ENCODE measurements around the gene SIGLEC9. TPM values are rescaled to one million over a fixed set of nuclear protein-coding genes. Genes with fewer than 3 reads are reported as not detected.

SIGLEC9 gene
- total RNA-seq, 2 experiments from 2014 or later: 0.36 to 0.59 TPM

DNA sequence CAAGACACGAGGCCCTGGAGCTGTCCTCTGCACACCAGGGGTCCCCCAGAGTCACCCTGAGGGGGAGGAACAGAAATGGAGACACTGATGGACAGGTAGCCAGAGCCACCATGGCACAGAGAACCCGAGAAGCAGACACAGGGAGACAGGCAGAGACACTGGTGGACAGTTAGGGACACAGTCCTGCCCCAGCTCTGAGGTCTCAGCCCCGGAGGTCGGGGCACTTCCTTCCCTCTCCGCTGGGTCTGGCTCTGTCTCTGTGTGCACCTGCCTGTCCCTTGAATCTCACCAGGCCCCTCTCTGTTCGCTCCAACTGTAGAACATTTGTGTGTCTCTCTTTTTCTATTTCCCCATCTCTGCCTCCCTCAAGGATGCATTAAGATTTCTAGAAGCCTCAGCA lies 46.6 kb upstream of the SIGLEC9 start:
- Histone ChIP-seq H3K9me3 (ENCODE audit: control insufficient read depth in 1 of 2, insufficient read depth in 1 of 2, low read length in 2 of 2) (peaks cover 0 to 5% of the 10 kb centered on the region in 2 experiments), H3K4me3 (ENCODE audit: low read length) (no peak overlapping the region), H3K27ac (ENCODE audit: low read depth in 1 of 2, low read length in 2 of 2) (no peak overlapping the region), H3K4me1 (ENCODE audit: insufficient read depth, low read length) (no peaks in the 10 kb centered on the region), H3K36me3 (ENCODE audit: insufficient read depth, low read length) (no peaks in the 10 kb centered on the region), H3K27me3 (ENCODE audit: control insufficient read depth in 1 of 2, insufficient read depth in 2 of 2, low read length in 2 of 2) (no peaks in the 10 kb centered on the region)
- H3K9me3 Mint-ChIP-seq: peaks cover 4% of the 10 kb centered on the region
- H3K4me3 Mint-ChIP-seq: no peak overlapping the region
- no peak overlapping the region for H3K27ac Mint-ChIP-seq
- DNase-seq (no peak), ATAC-seq (ENCODE audit: poor library complexity) (no peak)
- H3K27me3 Mint-ChIP-seq: peaks cover 6% of the 10 kb centered on the region
- CTCF ChIA-PET: no interaction called here
- H3K4me1 Mint-ChIP-seq (ENCODE audit: low read depth): no peaks in the 10 kb centered on the region
- TF ChIP-seq, protein P1, sequence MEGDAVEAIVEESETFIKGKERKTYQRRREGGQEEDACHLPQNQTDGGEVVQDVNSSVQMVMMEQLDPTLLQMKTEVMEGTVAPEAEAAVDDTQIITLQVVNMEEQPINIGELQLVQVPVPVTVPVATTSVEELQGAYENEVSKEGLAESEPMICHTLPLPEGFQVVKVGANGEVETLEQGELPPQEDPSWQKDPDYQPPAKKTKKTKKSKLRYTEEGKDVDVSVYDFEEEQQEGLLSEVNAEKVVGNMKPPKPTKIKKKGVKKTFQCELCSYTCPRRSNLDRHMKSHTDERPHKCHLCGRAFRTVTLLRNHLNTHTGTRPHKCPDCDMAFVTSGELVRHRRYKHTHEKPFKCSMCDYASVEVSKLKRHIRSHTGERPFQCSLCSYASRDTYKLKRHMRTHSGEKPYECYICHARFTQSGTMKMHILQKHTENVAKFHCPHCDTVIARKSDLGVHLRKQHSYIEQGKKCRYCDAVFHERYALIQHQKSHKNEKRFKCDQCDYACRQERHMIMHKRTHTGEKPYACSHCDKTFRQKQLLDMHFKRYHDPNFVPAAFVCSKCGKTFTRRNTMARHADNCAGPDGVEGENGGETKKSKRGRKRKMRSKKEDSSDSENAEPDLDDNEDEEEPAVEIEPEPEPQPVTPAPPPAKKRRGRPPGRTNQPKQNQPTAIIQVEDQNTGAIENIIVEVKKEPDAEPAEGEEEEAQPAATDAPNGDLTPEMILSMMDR (IDR thresholded peaks at IDR 0.05): no peak
- H3K36me3 Mint-ChIP-seq (ENCODE audit: low read depth): no peaks in the 10 kb centered on the region
- POLR2A ChIA-PET: no interaction called here
- intact Hi-C loops (cut with DNase I, micrococcal nuclease): no loop called here

DNA sequence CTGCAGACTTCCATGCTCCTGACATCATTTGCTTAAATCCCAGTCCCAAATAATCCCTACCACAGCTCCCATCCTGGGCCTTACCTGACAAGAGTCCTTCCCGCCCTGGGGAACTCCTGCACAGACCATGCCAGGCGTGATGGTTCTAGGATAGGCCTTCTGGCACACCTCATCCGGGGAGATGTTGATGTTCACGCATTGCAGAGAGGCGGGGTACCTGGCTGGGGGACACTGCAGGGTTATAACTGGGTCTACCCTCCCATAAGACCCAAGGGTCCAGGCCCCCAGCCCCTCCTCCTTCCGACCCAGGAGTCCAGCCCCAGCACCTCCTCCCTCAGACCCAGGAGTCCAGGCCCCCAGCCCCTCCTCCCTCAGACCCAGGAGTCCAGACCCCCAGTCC lies 46.0 kb upstream of the SIGLEC9 start:
- no peak for DNase-seq
- H3K9me3 ChIP-seq (ENCODE audit: control insufficient read depth in 1 of 2, insufficient read depth in 1 of 2, low read length in 2 of 2): peaks cover 0 to 5% of the 10 kb centered on the region in 2 experiments
- H3K27me3 ChIP-seq (ENCODE audit: control insufficient read depth in 1 of 2, insufficient read depth in 2 of 2, low read length in 2 of 2): no peaks in the 10 kb centered on the region
- H3K27ac ChIP-seq (ENCODE audit: low read depth in 1 of 2, low read length in 2 of 2): no peak overlapping the region
- no peak for ATAC-seq (ENCODE audit: poor library complexity)
- ChIA-PET CTCF (no interaction called here), POLR2A (no interaction called here)
- no peak overlapping the region for H3K4me3 ChIP-seq (ENCODE audit: low read length)
- H3K27me3 Mint-ChIP-seq: peaks cover 6% of the 10 kb centered on the region
- H3K4me3 Mint-ChIP-seq: no peak overlapping the region
- no peaks in the 10 kb centered on the region for H3K4me1 Mint-ChIP-seq (ENCODE audit: low read depth)
- no peaks in the 10 kb centered on the region for H3K9me3 Mint-ChIP-seq
- intact Hi-C loops (cut with DNase I, micrococcal nuclease): no loop called here
- no peaks in the 10 kb centered on the region for H3K36me3 Mint-ChIP-seq (ENCODE audit: low read depth)
- H3K4me1 ChIP-seq (ENCODE audit: insufficient read depth, low read length): no peaks in the 10 kb centered on the region
- no peaks in the 10 kb centered on the region for H3K36me3 ChIP-seq (ENCODE audit: insufficient read depth, low read length)
- no peak overlapping the region for H3K27ac Mint-ChIP-seq
- TF ChIP-seq, protein P1 (IDR thresholded peaks at IDR 0.05): no peak

DNA sequence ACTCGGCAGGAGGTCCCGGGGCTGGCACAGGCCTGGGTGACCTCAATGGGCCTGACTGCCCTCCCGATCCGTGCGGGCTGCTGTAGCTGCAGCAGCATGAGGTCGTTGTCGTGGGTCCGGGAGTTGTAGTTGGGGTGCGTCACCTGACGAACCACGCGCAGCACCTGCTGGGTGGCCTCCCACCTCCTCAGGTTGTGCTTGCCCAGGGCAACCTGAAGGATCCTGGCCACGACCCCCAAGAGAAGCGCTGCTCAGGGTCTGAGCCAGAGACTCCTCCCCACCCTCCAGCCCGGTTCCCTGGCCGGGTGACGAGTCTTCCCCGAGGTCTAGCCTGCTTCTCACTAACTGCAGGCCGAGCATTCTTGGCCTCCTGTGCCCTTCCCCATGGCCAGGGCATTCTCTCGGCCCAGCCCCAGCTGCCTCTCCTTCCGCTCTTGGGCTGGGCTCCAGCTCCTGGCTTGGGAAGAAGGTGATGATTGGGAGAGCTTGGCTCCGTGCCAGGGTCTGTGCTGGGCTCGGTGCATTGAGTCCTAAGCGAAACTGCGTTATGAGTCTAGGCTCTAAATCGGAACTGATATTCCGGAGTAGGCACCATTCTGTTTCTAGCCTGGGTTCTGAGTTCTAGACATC lies 45.1 kb upstream of the SIGLEC9 start:
- Histone ChIP-seq H3K4me1 (ENCODE audit: insufficient read depth, low read length) (no peaks in the 10 kb centered on the region), H3K9me3 (ENCODE audit: control insufficient read depth in 1 of 2, insufficient read depth in 1 of 2, low read length in 2 of 2) (peaks cover 0 to 2% of the 10 kb centered on the region in 2 experiments), H3K27me3 (ENCODE audit: control insufficient read depth in 1 of 2, insufficient read depth in 2 of 2, low read length in 2 of 2) (no peaks in the 10 kb centered on the region), H3K27ac (ENCODE audit: low read depth in 1 of 2, low read length in 2 of 2) (no peak overlapping the region), H3K36me3 (ENCODE audit: insufficient read depth, low read length) (no peaks in the 10 kb centered on the region), H3K4me3 (ENCODE audit: low read length) (no peak overlapping the region)
- TF ChIP-seq, protein P1 (IDR thresholded peaks at IDR 0.05): no peak
- Mint-ChIP-seq H3K27me3 (peaks cover 6% of the 10 kb centered on the region), H3K27ac (no peak overlapping the region), H3K9me3 (no peaks in the 10 kb centered on the region), H3K4me3 (no peak overlapping the region), H3K36me3 (ENCODE audit: low read depth) (no peaks in the 10 kb centered on the region), H3K4me1 (ENCODE audit: low read depth) (no peaks in the 10 kb centered on the region)
- no peak for ATAC-seq (ENCODE audit: poor library complexity)
- CTCF ChIA-PET: no interaction called here
- DNase-seq: no peak
- POLR2A ChIA-PET: no interaction called here
- intact Hi-C loops (cut with DNase I, micrococcal nuclease): no loop called here
